AG04450 (cell line): Measurements from ENCODE around the gene KRTAP4-3. TPM values are rescaled to one million over a fixed set of nuclear protein-coding genes. Genes with fewer than 3 reads are reported as not detected.

ENCODE experiments used
- CTCF ChIA-PET: fragments of 300-600, 350-600 bp; formaldehyde crosslinking; extraction: SDS; loops from one replicate; lab custom pipeline; 2022; ENCODE audit warnings: antibody characterized with exemption, inconsistent platforms; lab: Charles Lee
- POLR2A ChIA-PET: fragments of 350-600 bp; formaldehyde crosslinking; extraction: SDS; loops from one replicate; lab custom pipeline; 2021; ENCODE audit warnings: antibody characterized with exemption, inconsistent platforms; lab: Yijun Ruan, JAX
- DNase-seq: peaks from one replicate; pipeline ENCODE4 v3.0.0-alpha.2; 2011; ENCODE audit warnings: low read depth, low spot score
- H3K27ac ChIP-seq: one replicate; pipeline ENCODE4 v1.5.1; 2012; ENCODE audit warnings: low read depth, low read length, control low read depth
- H3K27me3 ChIP-seq: one replicate; pipeline ENCODE4 v1.6.0; 2012; ENCODE audit warnings: low read length; ENCODE audit not compliant: control insufficient read depth, insufficient read depth
- H3K4me3 ChIP-seq: 2 replicates; pipeline ENCODE4 v1.5.1; 2011; ENCODE audit warnings: mild to moderate bottlenecking, low read depth, low read length, control low read depth
- H3K9me3 ChIP-seq: 2 replicates; pipeline ENCODE4 v1.5.1; 2012; ENCODE audit warnings: low read length; ENCODE audit not compliant: control insufficient read depth, insufficient read depth
- polyA minus RNA-seq: library from RNA; depleted of rRNA, polyadenylated mRNA; stranded (reverse); fragments of >200 nt; gene quantifications from 2 replicates; pipeline ENCODE4 v1.2.3, GENCODE V29; 2011; rRNA and poly(A)+ RNA removed
- polyA plus RNA-seq: library from polyadenylated mRNA; depleted of rRNA; stranded (reverse); fragments of >200 nt; gene quantifications from 2 replicates; pipeline ENCODE4 v1.2.3, GENCODE V29; 2011; rRNA removed
- TF ChIP-seq, protein P1 (sequence below): IDR thresholded peaks from 2 replicates; pipeline ENCODE4 v1.5.1; 2011; ENCODE audit warnings: low read depth, low read length, control low read depth, inconsistent platforms

Gene KRTAP4-3
- polyA plus RNA-seq (not detected in 2 replicates), polyA minus RNA-seq (not detected in 2 replicates)

DNA sequence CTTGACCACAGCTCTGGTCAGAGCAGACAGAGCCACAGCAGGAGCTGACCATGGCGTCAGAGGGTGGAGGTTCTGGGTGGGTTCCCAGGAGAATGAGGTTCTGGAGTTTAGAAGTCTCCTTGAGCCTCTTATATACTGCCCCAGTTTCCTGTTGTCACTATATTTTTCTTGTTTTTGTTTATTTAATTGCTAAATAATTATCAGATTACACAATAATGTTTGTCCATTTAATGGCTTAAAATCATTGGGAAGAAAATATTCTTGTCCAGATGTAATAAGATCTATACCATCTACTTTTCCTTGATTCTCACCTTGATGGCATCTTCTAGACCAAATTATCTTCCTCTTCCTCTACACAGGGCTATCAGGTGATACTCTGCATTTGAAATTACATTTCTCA is at the start of gene KRTAP4-3:
KRTAP4-3 (minus strand) TSS at position 101 of the 400 bp plus-strand sequence; CDS start at position 52, 49 bp downstream.
- TF ChIP-seq, protein P1, sequence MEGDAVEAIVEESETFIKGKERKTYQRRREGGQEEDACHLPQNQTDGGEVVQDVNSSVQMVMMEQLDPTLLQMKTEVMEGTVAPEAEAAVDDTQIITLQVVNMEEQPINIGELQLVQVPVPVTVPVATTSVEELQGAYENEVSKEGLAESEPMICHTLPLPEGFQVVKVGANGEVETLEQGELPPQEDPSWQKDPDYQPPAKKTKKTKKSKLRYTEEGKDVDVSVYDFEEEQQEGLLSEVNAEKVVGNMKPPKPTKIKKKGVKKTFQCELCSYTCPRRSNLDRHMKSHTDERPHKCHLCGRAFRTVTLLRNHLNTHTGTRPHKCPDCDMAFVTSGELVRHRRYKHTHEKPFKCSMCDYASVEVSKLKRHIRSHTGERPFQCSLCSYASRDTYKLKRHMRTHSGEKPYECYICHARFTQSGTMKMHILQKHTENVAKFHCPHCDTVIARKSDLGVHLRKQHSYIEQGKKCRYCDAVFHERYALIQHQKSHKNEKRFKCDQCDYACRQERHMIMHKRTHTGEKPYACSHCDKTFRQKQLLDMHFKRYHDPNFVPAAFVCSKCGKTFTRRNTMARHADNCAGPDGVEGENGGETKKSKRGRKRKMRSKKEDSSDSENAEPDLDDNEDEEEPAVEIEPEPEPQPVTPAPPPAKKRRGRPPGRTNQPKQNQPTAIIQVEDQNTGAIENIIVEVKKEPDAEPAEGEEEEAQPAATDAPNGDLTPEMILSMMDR, result no peak
- Histone ChIP-seq H3K27ac (no peak within 1 kb of the TSS), H3K4me3 (no peak within 1 kb of the TSS), H3K27me3 (no peaks in the 10 kb centered on the region), H3K9me3 (no peaks in the 10 kb centered on the region)
- no peak for DNase-seq
- ChIA-PET CTCF (no interaction called here), POLR2A (no interaction called here)

DNA sequence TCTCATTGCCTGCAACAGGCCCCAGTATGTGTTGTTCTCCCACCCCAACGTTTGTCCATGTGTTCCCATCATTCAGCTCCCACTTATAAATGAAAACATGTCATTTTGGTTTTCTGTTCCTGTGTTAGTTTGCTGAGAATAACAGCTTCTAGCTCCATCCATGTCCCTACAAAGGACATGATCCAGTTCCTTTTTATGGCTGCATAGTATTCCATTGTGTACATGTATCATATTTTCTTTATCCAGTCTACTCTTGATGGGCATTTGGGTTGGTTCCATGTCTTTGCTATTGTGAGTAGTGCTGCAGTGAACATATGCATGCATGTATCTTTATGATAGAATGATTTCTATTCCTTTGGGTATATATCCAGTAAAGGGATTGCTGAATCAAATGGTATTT is 47.7 kb upstream of the KRTAP4-3 start:
- Histone ChIP-seq H3K27me3 (no peaks in the 10 kb centered on the region), H3K27ac (no peak overlapping the region), H3K9me3 (no peaks in the 10 kb centered on the region), H3K4me3 (no peak overlapping the region)
- CTCF ChIA-PET, result no interaction called here
- DNase-seq, result no peak
- POLR2A ChIA-PET, result no interaction called here
- TF ChIP-seq, protein P1, result no peak

DNA sequence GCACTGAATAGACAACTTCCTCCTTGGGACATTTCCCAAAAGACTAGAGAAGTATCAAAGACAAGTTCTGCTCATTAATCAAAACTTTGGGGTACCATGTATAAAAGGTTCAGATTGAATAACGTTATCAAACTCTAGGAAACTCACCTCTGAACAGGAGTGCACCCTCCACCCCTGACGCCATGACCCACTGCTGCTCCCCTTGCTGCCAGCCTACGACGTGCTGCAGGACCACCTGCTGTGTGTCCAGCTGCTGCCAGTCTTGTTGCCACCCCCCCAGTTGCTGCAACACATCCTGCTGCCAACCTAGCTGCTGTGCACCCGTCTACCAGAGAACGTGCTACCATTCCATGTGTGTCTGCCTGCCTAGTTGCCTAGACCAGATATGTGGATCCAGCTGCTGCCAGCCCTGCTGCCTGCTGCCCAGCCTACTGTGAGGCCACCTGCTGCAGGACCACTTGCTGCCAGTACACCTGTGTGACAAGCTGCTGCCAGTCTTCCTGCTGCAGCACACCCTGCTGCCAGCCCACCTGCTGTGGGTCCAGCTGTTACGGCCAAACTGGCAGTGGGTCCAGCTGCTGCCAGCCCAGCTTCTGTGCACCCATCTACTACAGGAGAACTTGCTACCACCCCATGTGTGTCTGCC is 44.6 kb upstream of the KRTAP4-3 start:
- ChIA-PET CTCF (no interaction called here), POLR2A (no interaction called here)
- H3K9me3 ChIP-seq, result no peaks in the 10 kb centered on the region
- H3K27ac ChIP-seq, result peak overlapping the region; percentile 21
- no peak overlapping the region for H3K4me3 ChIP-seq
- no peak for DNase-seq
- peaks cover 4% of the 10 kb centered on the region for H3K27me3 ChIP-seq
- TF ChIP-seq, protein P1, result no peak

DNA sequence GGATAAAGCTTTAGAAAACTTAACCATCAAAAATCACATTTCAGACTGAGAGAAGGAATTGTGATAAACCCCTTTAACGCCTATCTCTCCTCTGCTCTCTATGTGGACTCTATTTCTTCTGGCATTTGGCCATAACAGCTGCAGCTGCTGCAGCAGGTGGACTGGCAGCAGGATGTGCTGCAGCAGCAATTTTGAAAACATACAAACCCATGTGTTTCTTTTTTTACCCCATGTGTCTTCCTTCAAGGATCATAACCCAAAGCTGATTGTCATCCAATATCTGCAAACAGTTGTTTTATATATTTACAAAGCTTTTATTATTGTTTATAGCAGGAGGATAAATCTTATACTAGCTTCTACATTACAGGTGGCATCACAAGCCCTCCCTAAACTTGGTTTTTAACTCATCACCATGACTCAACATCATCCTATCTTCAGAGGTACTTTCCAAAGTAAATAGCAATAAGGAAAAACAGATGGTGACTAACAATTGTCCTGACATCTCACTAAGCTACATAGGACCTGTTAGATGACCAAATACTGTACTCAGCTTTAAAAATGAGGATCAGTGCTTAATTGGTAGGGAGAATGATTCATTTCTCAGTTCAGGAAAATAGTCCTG is 43.9 kb upstream of the KRTAP4-3 start:
- H3K27ac ChIP-seq, result no peak overlapping the region
- H3K4me3 ChIP-seq, result no peak overlapping the region
- DNase-seq, result peak; percentile 10
- ChIA-PET CTCF (no interaction called here), POLR2A (no interaction called here)
- TF ChIP-seq, protein P1, result no peak
- H3K27me3 ChIP-seq, result peaks cover 4% of the 10 kb centered on the region
- H3K9me3 ChIP-seq, result no peaks in the 10 kb centered on the region

DNA sequence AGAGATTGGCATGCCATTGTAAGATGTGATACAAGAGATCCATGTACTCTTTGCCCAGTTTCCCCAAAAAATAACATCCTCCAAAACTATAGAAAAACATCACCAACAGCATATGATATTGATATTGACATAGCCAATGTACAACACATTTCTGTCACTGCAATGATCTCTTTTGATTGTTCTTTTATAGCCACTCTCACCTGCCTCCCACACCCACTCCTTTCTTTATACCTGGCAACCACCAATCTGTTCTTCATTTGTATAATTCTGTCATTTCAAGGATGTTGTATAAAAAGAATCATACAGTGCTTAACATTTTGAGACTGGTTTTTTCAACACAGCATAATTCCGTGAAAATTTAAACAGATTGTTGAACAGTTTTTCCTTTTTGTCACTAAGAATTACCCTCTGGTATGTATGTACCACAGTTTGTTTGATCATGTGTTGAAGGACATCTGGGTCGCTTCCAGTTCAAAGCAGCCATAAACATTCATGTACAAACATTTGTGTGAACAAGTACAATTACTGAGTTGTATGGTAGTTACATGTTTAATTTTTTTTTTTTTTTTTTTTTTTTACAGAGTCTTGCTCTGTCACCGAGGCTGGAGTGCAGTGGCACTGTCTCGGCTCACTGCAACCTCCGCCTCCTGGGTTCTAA is 31.5 kb upstream of the KRTAP4-3 start:
- CTCF ChIA-PET, result no interaction called here
- Histone ChIP-seq H3K27ac (no peak overlapping the region), H3K27me3 (no peaks in the 10 kb centered on the region), H3K9me3 (no peaks in the 10 kb centered on the region), H3K4me3 (no peak overlapping the region)
- TF ChIP-seq, protein P1, result no peak
- POLR2A ChIA-PET, result no interaction called here
- DNase-seq, result no peak
